Measurements from ENCODE around the gene TMEM61.

GRCh38 chr1:55038974-55039341 is 58.5 kb downstream of the TMEM61 start:
- TF ChIP-seq CTCF (IDR thresholded peaks at IDR 0.05; ENCODE audit: low read length): no peak
- no peak for TF ChIP-seq EZH2 (IDR thresholded peaks at IDR 0.05; ENCODE audit: borderline replicate concordance, low read length)
